Vagina (tissue), 2 donors: ENCODE results near the gene FRS3. TPM values are rescaled to one million over a fixed set of nuclear protein-coding genes. Genes with fewer than 3 reads are reported as not detected.

Source experiments
- DNase-seq, 2 donors: peaks; one replicate each; pipeline ENCODE4 v3.0.0-alpha.2; 2017; ENCODE audit errors: extremely low spot score in 2 of 2
- H3K27ac ChIP-seq: fragments of 200-600 bp; sonication (generic); one replicate; pipeline ENCODE4 v1.5.1; 2019
- H3K27me3 ChIP-seq: fragments of 200-600 bp; sonication (generic); one replicate; pipeline ENCODE4 v1.5.1; 2019
- H3K36me3 ChIP-seq, 2 donors: fragments of 200-600 bp; sonication (generic); one replicate each; pipeline ENCODE4 v1.5.1; 2017 to 2019
- H3K4me1 ChIP-seq: fragments of 200-600 bp; sonication (generic); one replicate; pipeline ENCODE4 v1.5.1; 2019
- H3K4me3 ChIP-seq, 2 donors: fragments of 200-600 bp; sonication (generic); 1 replicate in 1 of 2; 2 replicates in 1 of 2; pipeline ENCODE4 v1.5.1; 2016 to 2019
- H3K9me3 ChIP-seq: fragments of 200-600 bp; sonication (generic); one replicate; pipeline ENCODE4 v1.5.1; 2019
- CTCF ChIP-seq, 3 experiments: fragments of 450-650 bp in 2 of 3; fragments of 200-600 bp in 1 of 3; sonication (generic) in 1 of 3; IDR thresholded peaks; one replicate each; pipeline ENCODE4 v1.5.1; 2017 to 2019; ENCODE audit warnings: antibody characterized with exemption in 3 of 3, mild to moderate bottlenecking in 2 of 3, moderate library complexity in 2 of 3
- POLR2A ChIP-seq, 2 donors: fragments of 450-650 bp; IDR thresholded peaks; one replicate each; pipeline ENCODE4 v1.6.1; 2017; ENCODE audit warnings: antibody characterized with exemption in 2 of 2, mild to moderate bottlenecking in 2 of 2, moderate library complexity in 2 of 2
- POLR2AphosphoS5 ChIP-seq, 2 donors: sonication (generic); formaldehyde crosslinking; IDR thresholded peaks; one replicate each; pipeline ENCODE4 v1.9.0; 2017; ENCODE audit warnings: antibody characterized with exemption in 2 of 2, mild to moderate bottlenecking in 2 of 2, low read depth in 1 of 2; ENCODE audit not compliant: insufficient read depth in 1 of 2
- intact Hi-C: fragments of 100-400 bp; cut with DNase I; formaldehyde crosslinking; loops from one replicate; pipeline ENCODE4 v1.15.1; 2023
- total RNA-seq: library from RNA; depleted of rRNA; stranded (reverse); fragments of >200 nt; gene quantifications from one replicate; pipeline ENCODE4 v1.2.3, GENCODE V29; 2016

FRS3 gene
- total RNA-seq, 1 donor from 2014 or later: 4.4 TPM

- no peak overlapping the region for H3K4me3 ChIP-seq
- no peaks in the 10 kb centered on the region for H3K27me3 ChIP-seq
- no peak for TF ChIP-seq CTCF (IDR thresholded peaks at IDR 0.05)
- no peak for TF ChIP-seq POLR2A (IDR thresholded peaks at IDR 0.05)
- TF ChIP-seq POLR2AphosphoS5 (IDR thresholded peaks at IDR 0.05; ENCODE audit: insufficient read depth in 1 of 2, low read depth in 1 of 2): no peak
- intact Hi-C loops: no loop called here
- H3K4me1 ChIP-seq: no peaks in the 10 kb centered on the region
- no peaks in the 10 kb centered on the region for H3K36me3 ChIP-seq
- H3K27ac ChIP-seq: no peak overlapping the region
- DNase-seq: no peak
- no peaks in the 10 kb centered on the region for H3K9me3 ChIP-seq
These were observed 42.3 kb upstream of the FRS3 start for GRCh38 chr6:41822021-41822420.

DNA sequence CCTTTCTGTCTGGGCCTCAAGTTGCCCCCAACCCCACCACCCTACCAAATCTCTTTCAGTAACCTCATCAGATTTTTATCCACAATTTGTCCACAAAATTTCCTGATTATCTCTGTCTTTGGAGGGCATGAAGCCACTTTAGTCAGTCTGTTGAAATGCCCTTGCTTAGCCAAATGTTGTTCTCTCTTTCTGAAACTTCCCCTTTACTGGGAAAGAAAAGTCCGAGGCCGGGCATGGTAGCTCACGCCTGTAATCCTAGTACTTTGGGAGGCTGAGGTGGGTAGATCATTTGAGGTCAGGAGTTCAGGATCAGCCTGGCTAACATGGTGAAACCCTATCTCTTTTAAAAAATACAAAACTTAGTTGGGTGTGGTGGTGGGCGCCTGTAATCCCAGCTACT, 41.6 kb upstream of the FRS3 start:
- TF ChIP-seq POLR2A (IDR thresholded peaks at IDR 0.05) (no peak), POLR2AphosphoS5 (IDR thresholded peaks at IDR 0.05; ENCODE audit: insufficient read depth in 1 of 2, low read depth in 1 of 2) (no peak), CTCF (IDR thresholded peaks at IDR 0.05) (no peak)
- H3K4me3 ChIP-seq: no peak overlapping the region
- no peaks in the 10 kb centered on the region for H3K36me3 ChIP-seq
- DNase-seq: no peak
- H3K27ac ChIP-seq: no peak overlapping the region
- no peaks in the 10 kb centered on the region for H3K27me3 ChIP-seq
- H3K9me3 ChIP-seq: no peaks in the 10 kb centered on the region
- H3K4me1 ChIP-seq: no peaks in the 10 kb centered on the region
- intact Hi-C loops: no loop called here

- intact Hi-C loops: no loop called here
- no peak for DNase-seq
- Histone ChIP-seq H3K4me3 (no peak overlapping the region), H3K9me3 (no peaks in the 10 kb centered on the region), H3K4me1 (no peaks in the 10 kb centered on the region), H3K27me3 (no peaks in the 10 kb centered on the region), H3K36me3 (no peaks in the 10 kb centered on the region), H3K27ac (no peak overlapping the region)
- no peak for TF ChIP-seq CTCF (IDR thresholded peaks at IDR 0.05)
- TF ChIP-seq POLR2A (IDR thresholded peaks at IDR 0.05): no peak
- no peak for TF ChIP-seq POLR2AphosphoS5 (IDR thresholded peaks at IDR 0.05; ENCODE audit: insufficient read depth in 1 of 2, low read depth in 1 of 2)
These were observed 38.8 kb upstream of the FRS3 start for GRCh38 chr6:41818271-41819054.

DNA sequence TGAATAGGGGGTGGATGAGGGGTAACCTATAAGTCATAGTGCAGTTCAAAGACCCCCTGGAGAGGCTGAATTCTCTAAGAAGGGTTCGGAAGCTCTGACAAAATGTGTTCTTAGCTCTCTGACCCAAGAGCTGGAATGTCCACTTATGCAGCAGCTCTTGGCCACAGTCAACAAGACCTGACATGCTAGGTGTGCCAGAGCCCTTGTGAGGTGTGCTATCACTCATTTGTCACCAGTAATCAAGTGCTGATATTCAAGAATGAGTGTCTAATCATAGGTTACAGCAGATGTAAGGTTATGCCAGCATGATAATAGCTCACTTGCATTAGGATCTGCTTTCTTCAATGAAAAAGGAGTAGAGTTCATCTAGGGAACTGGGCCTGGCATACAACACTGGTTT, 35.9 kb upstream of the FRS3 start:
- no peak for TF ChIP-seq POLR2A (IDR thresholded peaks at IDR 0.05)
- TF ChIP-seq CTCF (IDR thresholded peaks at IDR 0.05): no peak
- no peak for TF ChIP-seq POLR2AphosphoS5 (IDR thresholded peaks at IDR 0.05; ENCODE audit: insufficient read depth in 1 of 2, low read depth in 1 of 2)
- intact Hi-C loops: no loop called here
- Histone ChIP-seq H3K27me3 (no peaks in the 10 kb centered on the region), H3K4me3 (no peak overlapping the region), H3K36me3 (no peaks in the 10 kb centered on the region), H3K27ac (no peak overlapping the region), H3K4me1 (no peaks in the 10 kb centered on the region), H3K9me3 (no peaks in the 10 kb centered on the region)
- DNase-seq: no peak

DNA sequence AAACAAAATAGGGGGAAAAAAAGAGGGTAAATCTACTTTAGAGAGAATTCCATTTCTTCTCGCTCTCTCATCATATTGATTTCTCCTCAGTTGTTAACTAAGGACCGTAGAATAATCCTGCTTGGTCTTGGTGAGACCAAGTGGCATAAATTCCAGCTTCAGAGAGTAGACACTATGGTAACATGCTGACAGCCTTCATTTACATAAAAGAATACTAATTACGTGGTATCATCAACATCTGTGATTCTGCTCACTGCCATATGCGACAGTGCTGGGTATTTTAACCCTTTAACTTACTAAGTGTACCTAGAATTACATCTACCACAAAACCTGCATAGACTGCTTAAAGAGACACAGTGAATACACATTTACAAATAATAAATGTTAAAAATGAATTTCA, 34.9 kb upstream of the FRS3 start:
- H3K27me3 ChIP-seq: no peaks in the 10 kb centered on the region
- no peak overlapping the region for H3K27ac ChIP-seq
- H3K4me1 ChIP-seq: no peaks in the 10 kb centered on the region
- no peaks in the 10 kb centered on the region for H3K9me3 ChIP-seq
- no peaks in the 10 kb centered on the region for H3K36me3 ChIP-seq
- no peak for DNase-seq
- intact Hi-C loops: no loop called here
- TF ChIP-seq CTCF (IDR thresholded peaks at IDR 0.05): no peak
- TF ChIP-seq POLR2A (IDR thresholded peaks at IDR 0.05): no peak
- no peak for TF ChIP-seq POLR2AphosphoS5 (IDR thresholded peaks at IDR 0.05; ENCODE audit: insufficient read depth in 1 of 2, low read depth in 1 of 2)
- no peak overlapping the region for H3K4me3 ChIP-seq
